Measurements from ENCODE around the gene FOXF2. TPM values are rescaled to one million over a fixed set of nuclear protein-coding genes. Genes with fewer than 3 reads are reported as not detected.

FOXF2 gene
- total RNA-seq, 4 donors from 2014 or later: 9.0 to 45.2 (median 13.5) TPM

DNA sequence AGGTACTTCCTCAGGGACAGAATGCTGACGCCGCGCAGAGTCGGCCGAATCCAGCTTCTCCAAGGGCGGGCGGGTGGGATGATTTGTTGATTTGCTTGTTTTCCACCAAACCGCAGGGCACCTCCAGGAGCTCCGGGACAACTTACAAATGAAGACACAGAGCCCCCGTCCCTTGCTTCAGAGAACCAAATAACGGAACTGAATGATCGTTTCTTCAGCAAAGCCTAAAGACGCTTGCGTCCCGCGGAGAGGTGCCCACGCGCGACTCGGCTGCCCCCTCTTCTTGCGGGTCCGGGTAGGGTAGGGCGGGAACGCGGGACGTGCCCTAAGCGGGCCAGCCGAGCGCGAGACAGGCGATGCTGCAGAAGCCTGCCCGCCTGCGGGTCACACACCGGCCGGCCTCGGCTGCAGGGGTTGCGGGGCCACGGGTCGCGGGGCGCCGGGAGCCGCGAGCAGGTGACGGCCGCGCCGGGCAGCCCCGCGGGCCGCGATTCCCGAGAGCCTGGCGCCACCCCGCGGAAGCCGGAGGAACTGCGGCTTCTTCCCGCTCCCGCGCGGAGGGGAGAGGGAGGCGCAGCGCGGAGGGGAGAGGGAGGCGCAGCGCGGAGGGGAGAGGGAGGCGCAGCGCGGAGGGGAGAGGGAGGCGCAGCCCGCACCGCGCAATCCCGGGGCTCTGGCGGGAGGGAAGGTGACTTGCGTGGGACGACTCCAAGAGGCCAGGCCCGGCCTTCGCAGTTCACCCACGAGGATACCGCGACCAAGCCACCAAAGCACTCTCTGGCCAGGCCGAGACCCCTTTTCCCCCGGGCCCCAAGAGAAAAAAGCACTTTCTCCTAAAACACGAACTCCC lies 7.7 kb upstream of the FOXF2 start:
- 0 to 3% methylated on average over 2 to 70 of the region's 87 CpGs for WGBS, 2 donors (ENCODE audit: low coverage in 1 of 2)
- peaks cover 5 to 50% (median 33%) of the 10 kb centered on the region in 4 donors for H3K4me1 ChIP-seq
- peak; percentile 49 for DNase-seq
- H3K27me3 ChIP-seq: peaks cover 100% of the 10 kb centered on the region
- in situ Hi-C loops (cut with MboI; ENCODE audit: low pct_ligation_motif_present in 1 of 4, low pct_unique_long_range_greater_than_20kb in 1 of 4, low sequenced_read_pairs in 3 of 4): loop anchor here in 2 of 4 donors (10.0 to 25.0 kb wide), 3 partner anchors 469 to 787 kb away; no protein-coding TSS in a partner anchor
- no peaks in the 10 kb centered on the region for H3K36me3 ChIP-seq
- intact Hi-C loops (cut with DNase I; ENCODE audit: low total_unique reads): loop anchor here (1.0 to 5.0 kb wide), 3 partner anchors 584 to 794 kb away; no protein-coding TSS in a partner anchor
- H3K4me3 ChIP-seq: peak overlapping the region in 3 of 4 donors; percentile 8 to 43 (median 31)
- TF ChIP-seq, protein P1, sequence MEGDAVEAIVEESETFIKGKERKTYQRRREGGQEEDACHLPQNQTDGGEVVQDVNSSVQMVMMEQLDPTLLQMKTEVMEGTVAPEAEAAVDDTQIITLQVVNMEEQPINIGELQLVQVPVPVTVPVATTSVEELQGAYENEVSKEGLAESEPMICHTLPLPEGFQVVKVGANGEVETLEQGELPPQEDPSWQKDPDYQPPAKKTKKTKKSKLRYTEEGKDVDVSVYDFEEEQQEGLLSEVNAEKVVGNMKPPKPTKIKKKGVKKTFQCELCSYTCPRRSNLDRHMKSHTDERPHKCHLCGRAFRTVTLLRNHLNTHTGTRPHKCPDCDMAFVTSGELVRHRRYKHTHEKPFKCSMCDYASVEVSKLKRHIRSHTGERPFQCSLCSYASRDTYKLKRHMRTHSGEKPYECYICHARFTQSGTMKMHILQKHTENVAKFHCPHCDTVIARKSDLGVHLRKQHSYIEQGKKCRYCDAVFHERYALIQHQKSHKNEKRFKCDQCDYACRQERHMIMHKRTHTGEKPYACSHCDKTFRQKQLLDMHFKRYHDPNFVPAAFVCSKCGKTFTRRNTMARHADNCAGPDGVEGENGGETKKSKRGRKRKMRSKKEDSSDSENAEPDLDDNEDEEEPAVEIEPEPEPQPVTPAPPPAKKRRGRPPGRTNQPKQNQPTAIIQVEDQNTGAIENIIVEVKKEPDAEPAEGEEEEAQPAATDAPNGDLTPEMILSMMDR (IDR thresholded peaks at IDR 0.05): peak; percentile 59 to 90 (median 83)
- no peak for TF ChIP-seq POLR2A (IDR thresholded peaks at IDR 0.05)
- H3K27ac ChIP-seq: peak overlapping the region; percentile 82 to 88 (median 86)
- no peaks in the 10 kb centered on the region for H3K9me3 ChIP-seq

DNA sequence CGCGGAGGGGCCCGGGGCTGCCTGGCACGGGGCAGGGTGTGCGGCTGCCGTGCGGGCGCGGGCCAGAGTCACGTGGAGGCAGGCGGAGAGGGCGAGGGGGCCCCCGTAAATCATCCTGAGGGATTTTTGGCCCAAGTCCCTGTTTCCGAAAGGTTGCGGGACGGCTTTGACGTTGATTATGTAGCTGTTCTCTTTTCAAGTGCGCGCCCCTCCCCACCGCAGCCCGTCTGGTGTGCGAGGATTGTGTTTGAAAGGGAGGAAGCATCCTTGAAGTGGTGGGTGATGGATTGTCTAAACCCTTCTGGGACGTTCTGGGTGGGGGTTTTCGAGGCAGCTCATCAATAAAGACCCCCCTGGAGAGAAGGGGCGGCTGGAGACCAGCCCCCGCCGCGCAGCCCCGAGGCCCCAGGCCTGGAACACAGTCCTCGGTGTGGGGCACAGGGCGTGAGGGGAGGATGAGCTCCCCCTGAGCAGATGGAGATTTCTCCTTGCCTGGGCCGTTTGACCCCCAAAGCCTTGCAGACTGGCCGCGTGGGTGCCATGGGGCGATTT lies 7.0 kb upstream of the FOXF2 start:
- Histone ChIP-seq H3K4me3 (peak overlapping the region in 3 of 4 donors; percentile 8 to 43 (median 31)), H3K4me1 (peaks cover 5 to 50% (median 33%) of the 10 kb centered on the region in 4 donors), H3K27ac (peak overlapping the region; percentile 82 to 88 (median 86)), H3K27me3 (peaks cover 99% of the 10 kb centered on the region), H3K9me3 (no peaks in the 10 kb centered on the region), H3K36me3 (no peaks in the 10 kb centered on the region)
- DNase-seq: no peak
- in situ Hi-C loops (cut with MboI; ENCODE audit: low pct_ligation_motif_present in 1 of 4, low pct_unique_long_range_greater_than_20kb in 1 of 4, low sequenced_read_pairs in 3 of 4) (loop anchor here in 2 of 4 donors (10.0 to 25.0 kb wide), 3 partner anchors 470 to 788 kb away; no protein-coding TSS in a partner anchor), intact Hi-C loops (cut with DNase I; ENCODE audit: low total_unique reads) (loop anchor here (1.0 to 5.0 kb wide), 3 partner anchors 585 to 795 kb away; no protein-coding TSS in a partner anchor)
- TF ChIP-seq EP300 (IDR thresholded peaks at IDR 0.05; ENCODE audit: low read depth) (no peak), POLR2AphosphoS5 (IDR thresholded peaks at IDR 0.05) (peak in 2 of 3 donors; percentile 16 to 58), POLR2A (IDR thresholded peaks at IDR 0.05) (no peak)
- TF ChIP-seq, protein P1 (IDR thresholded peaks at IDR 0.05): no peak
- 11% methylated on average over 35 of the region's 35 CpGs; no CpG with 5 or more reads in 1 of the 2 donors for WGBS, 2 donors (ENCODE audit: low coverage in 1 of 2)

DNA sequence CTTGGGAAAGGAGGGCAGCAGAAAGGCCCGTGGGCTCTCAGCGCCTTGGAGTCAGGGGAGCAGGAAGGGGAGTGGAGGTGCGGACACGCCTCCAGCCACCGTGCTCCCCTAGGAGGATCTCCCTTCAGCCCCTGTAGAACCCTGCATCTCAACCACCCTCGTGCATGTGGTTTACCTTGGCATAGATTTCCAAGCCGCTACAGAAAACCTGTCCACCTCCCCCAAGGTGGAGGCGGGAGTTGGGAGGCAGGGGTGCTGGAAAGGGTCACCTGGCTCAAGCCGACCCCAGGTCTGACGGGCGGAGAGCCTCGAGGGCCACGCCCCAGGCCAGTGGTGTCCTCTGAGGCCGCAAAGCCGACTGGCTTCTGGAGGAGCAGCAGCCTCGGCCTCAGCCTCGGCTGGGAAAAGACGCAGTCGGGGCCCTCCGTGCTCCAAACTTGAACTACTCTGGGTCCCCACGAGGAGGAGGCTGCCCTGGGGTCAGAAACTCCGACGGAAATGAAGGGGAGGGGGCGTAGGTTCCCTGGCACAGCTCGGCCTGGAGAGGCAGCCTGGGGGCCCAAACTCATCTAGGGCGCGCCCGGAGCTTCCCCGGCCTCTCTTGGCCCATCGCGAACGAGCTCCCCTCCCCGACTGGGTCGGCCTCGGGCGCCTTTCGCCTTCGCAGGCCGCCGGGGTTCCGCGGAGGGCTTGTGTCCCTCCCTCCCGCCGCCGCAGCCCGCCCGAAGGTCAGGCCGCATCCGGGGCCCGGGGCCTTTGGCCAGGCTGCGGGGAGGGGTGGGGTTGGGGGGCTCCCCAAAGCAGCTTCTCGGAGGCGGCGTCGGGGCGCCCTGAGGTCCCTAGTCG lies 6.3 kb upstream of the FOXF2 start:
- no peaks in the 10 kb centered on the region for H3K36me3 ChIP-seq
- WGBS, 2 donors (ENCODE audit: low coverage in 1 of 2): 6% methylated on average over 46 of the region's 57 CpGs; no CpG with 5 or more reads in 1 of the 2 donors
- peak overlapping the region in 2 of 4 donors; percentile 20 to 34 for H3K4me3 ChIP-seq
- intact Hi-C loops (cut with DNase I; ENCODE audit: low total_unique reads) (loop anchor here (1.0 to 5.0 kb wide), 3 partner anchors 586 to 796 kb away; no protein-coding TSS in a partner anchor), in situ Hi-C loops (cut with MboI; ENCODE audit: low pct_ligation_motif_present in 1 of 4, low pct_unique_long_range_greater_than_20kb in 1 of 4, low sequenced_read_pairs in 3 of 4) (loop anchor here in 2 of 4 donors (10.0 to 25.0 kb wide), 3 partner anchors 471 to 788 kb away; no protein-coding TSS in a partner anchor)
- peak overlapping the region; percentile 82 to 88 (median 86) for H3K27ac ChIP-seq
- peaks cover 5 to 44% (median 29%) of the 10 kb centered on the region in 4 donors for H3K4me1 ChIP-seq
- TF ChIP-seq POLR2A (IDR thresholded peaks at IDR 0.05) (no peak), EP300 (IDR thresholded peaks at IDR 0.05; ENCODE audit: low read depth) (no peak), POLR2AphosphoS5 (IDR thresholded peaks at IDR 0.05) (no peak)
- TF ChIP-seq, protein P1 (IDR thresholded peaks at IDR 0.05): no peak
- no peaks in the 10 kb centered on the region for H3K9me3 ChIP-seq
- no peak for DNase-seq
- H3K27me3 ChIP-seq: peaks cover 99% of the 10 kb centered on the region
